H9 (cell line): ENCODE data around the gene MICALL1. TPM values are rescaled to one million over a fixed set of nuclear protein-coding genes. Genes with fewer than 3 reads are reported as not detected.
"Not testable (repeated sequence)": the region's sequence is repeated elsewhere in the genome, so short reads cannot be mapped to it uniquely, and the experiment has no call there.

ENCODE experiments used
- DNase-seq: peaks from one replicate; pipeline ENCODE4 v3.0.0-alpha.2; 2017
- H2AFZ ChIP-seq: one replicate; pipeline ENCODE4 v1.6.1; 2013; ENCODE audit warnings: mild to moderate bottlenecking, low read length, control low read depth, moderate library complexity
- H2AK5ac ChIP-seq: 2 replicates; pipeline ENCODE4 v1.6.1; 2013; ENCODE audit warnings: low read length, control low read depth, mixed read lengths; ENCODE audit not compliant: insufficient read length
- H2BK120ac ChIP-seq: one replicate; pipeline ENCODE4 v1.6.1; 2013; ENCODE audit warnings: low read depth, mild to moderate bottlenecking, low read length, control low read depth, inconsistent platforms; ENCODE audit not compliant: poor library complexity, severe bottlenecking
- H2BK12ac ChIP-seq: 2 replicates; pipeline ENCODE4 v1.6.1; 2013; ENCODE audit warnings: low read length, control low read depth, mixed read lengths, low read depth; ENCODE audit not compliant: insufficient read length
- H2BK15ac ChIP-seq: 2 replicates; pipeline ENCODE4 v1.6.1; 2013; ENCODE audit warnings: low read depth, low read length, control low read depth
- H2BK20ac ChIP-seq: one replicate; pipeline ENCODE4 v1.6.1; 2013; ENCODE audit warnings: low read depth, mild to moderate bottlenecking, low read length, control low read depth, inconsistent platforms; ENCODE audit not compliant: poor library complexity, severe bottlenecking
- H2BK5ac ChIP-seq: 2 replicates; pipeline ENCODE4 v1.6.1; 2013; ENCODE audit warnings: low read length, control low read depth, mixed read lengths; ENCODE audit not compliant: insufficient read length
- H3K14ac ChIP-seq: 2 replicates; pipeline ENCODE4 v1.6.1; 2013; ENCODE audit warnings: low read length, control low read depth; ENCODE audit not compliant: insufficient read depth
- H3K18ac ChIP-seq: 2 replicates; pipeline ENCODE4 v1.6.1; 2013; ENCODE audit warnings: low read depth, mild to moderate bottlenecking, mixed read lengths, low read length, control low read depth; ENCODE audit not compliant: insufficient read length
- H3K23ac ChIP-seq: 2 replicates; pipeline ENCODE4 v1.6.1; 2013; ENCODE audit warnings: low read length, control low read depth, mixed read lengths, low read depth; ENCODE audit not compliant: insufficient read length
- H3K23me2 ChIP-seq: 2 replicates; pipeline ENCODE4 v1.6.1; 2013; ENCODE audit warnings: low read depth, mild to moderate bottlenecking, mixed read lengths, low read length, control low read depth; ENCODE audit not compliant: insufficient read length, poor library complexity, severe bottlenecking
- H3K27ac ChIP-seq: 2 replicates; pipeline ENCODE4 v1.5.1; 2013; ENCODE audit warnings: low read length, control low read depth, mixed read lengths, low read depth; ENCODE audit not compliant: insufficient read length
- H3K27me3 ChIP-seq: 2 replicates; pipeline ENCODE4 v1.6.1; 2013; ENCODE audit warnings: low read length, control low read depth, inconsistent platforms; ENCODE audit not compliant: insufficient read depth
- H3K4ac ChIP-seq: 2 replicates; pipeline ENCODE4 v1.6.1; 2013; ENCODE audit warnings: low read depth, mild to moderate bottlenecking, control low read depth, inconsistent platforms, low read length, moderate library complexity
- H3K4me1 ChIP-seq: 2 replicates; pipeline ENCODE4 v1.6.1; 2013; ENCODE audit warnings: low read length, control low read depth, inconsistent platforms; ENCODE audit not compliant: insufficient read depth
- H3K4me2 ChIP-seq: 2 replicates; pipeline ENCODE4 v1.6.1; 2013; ENCODE audit warnings: low read length, control low read depth, mixed read lengths; ENCODE audit not compliant: insufficient read length, insufficient read depth
- H3K56ac ChIP-seq: 2 replicates; pipeline ENCODE4 v1.6.1; 2013; ENCODE audit warnings: low read depth, mild to moderate bottlenecking, mixed read lengths, low read length, control low read depth; ENCODE audit not compliant: insufficient read length
- H3K79me1 ChIP-seq: 2 replicates; pipeline ENCODE4 v1.6.1; 2013; ENCODE audit warnings: low read depth, mild to moderate bottlenecking, moderate library complexity, low read length, control low read depth, inconsistent platforms; ENCODE audit not compliant: insufficient read depth, poor library complexity, severe bottlenecking
- H3K79me2 ChIP-seq: 2 replicates; pipeline ENCODE4 v1.6.1; 2013; ENCODE audit warnings: low read length, control low read depth, inconsistent platforms; ENCODE audit not compliant: insufficient read depth
- H3K9ac ChIP-seq: 2 replicates; pipeline ENCODE4 v1.6.1; 2013; ENCODE audit warnings: low read length, control low read depth, mixed read lengths; ENCODE audit not compliant: insufficient read length; ENCODE audit errors: extremely low read depth
- H3K9me3 ChIP-seq: one replicate; pipeline ENCODE4 v1.6.1; 2013; ENCODE audit warnings: low read depth, low read length, inconsistent platforms; ENCODE audit not compliant: control insufficient read depth
- H3T11ph ChIP-seq: one replicate; pipeline ENCODE4 v1.6.1; 2013; ENCODE audit warnings: mild to moderate bottlenecking, low read length, control low read depth, inconsistent platforms
- H4K20me1 ChIP-seq: one replicate; pipeline ENCODE4 v1.6.1; 2013; ENCODE audit not compliant: control insufficient read depth, insufficient read length, insufficient read depth
- H4K5ac ChIP-seq: 2 replicates; pipeline ENCODE4 v1.6.1; 2013; ENCODE audit warnings: low read depth, mild to moderate bottlenecking, mixed read lengths, low read length, control low read depth; ENCODE audit not compliant: insufficient read length
- H4K8ac ChIP-seq: replicated peaks from 2 replicates; pipeline ENCODE4 v1.6.1; 2013; ENCODE audit warnings: low read length, control low read depth, mixed read lengths, low read depth; ENCODE audit not compliant: insufficient read length
- H4K91ac ChIP-seq: 2 replicates; pipeline ENCODE4 v1.6.1; 2013; ENCODE audit warnings: low read depth, mild to moderate bottlenecking, moderate library complexity, mixed read lengths, low read length, control low read depth; ENCODE audit not compliant: insufficient read length
- H3K27ac Mint-ChIP-seq, 3 experiments: 2 replicates in 2 of 3; 3 replicates in 1 of 3; pipeline ENCODE4 v1.8.0; 2020 to 2021; ENCODE audit warnings: mixed read lengths in 3 of 3, mild to moderate bottlenecking in 1 of 3, moderate library complexity in 1 of 3
- H3K27me3 Mint-ChIP-seq: 2 replicates; pipeline ENCODE4 v1.8.0; 2021; ENCODE audit warnings: low read depth, mild to moderate bottlenecking, moderate library complexity, mixed read lengths
- H3K36me3 Mint-ChIP-seq, 3 experiments: 2 replicates in 2 of 3; 3 replicates in 1 of 3; pipeline ENCODE4 v1.8.0; 2020 to 2021; ENCODE audit warnings: low read depth in 3 of 3, mixed read lengths in 3 of 3; ENCODE audit not compliant: insufficient read depth in 1 of 3
- H3K4me1 Mint-ChIP-seq, 2 experiments: 2 replicates each; pipeline ENCODE4 v1.8.0; 2020; ENCODE audit warnings: mixed read lengths in 2 of 2
- H3K4me3 Mint-ChIP-seq, 2 experiments: 2 replicates in 1 of 2; 3 replicates in 1 of 2; pipeline ENCODE4 v1.8.0; 2020 to 2021; ENCODE audit warnings: mild to moderate bottlenecking in 2 of 2, mixed read lengths in 2 of 2, moderate library complexity in 1 of 2
- H3K9me3 Mint-ChIP-seq, 2 experiments: 2 replicates in 1 of 2; 3 replicates in 1 of 2; pipeline ENCODE4 v1.8.0; 2020; ENCODE audit warnings: mild to moderate bottlenecking in 2 of 2, mixed read lengths in 2 of 2, moderate library complexity in 1 of 2
- WGBS: extraction: QIAGEN DNeasy Blood & Tissue Kit; methylation state at CpG from one replicate; pipeline ENCODE4 v1.1.7; 2013; ENCODE audit warnings: missing lambda C conversion rate, low lambda C conversion rate, mixed read lengths; ENCODE audit not compliant: insufficient read length; ENCODE audit errors: extremely low coverage; 5-methylcytosine and 5-hydroxymethylcytosine counted together
- total RNA-seq: library from RNA; stranded (reverse); gene quantifications from 2 replicates; pipeline ENCODE4 v1.2.1, GENCODE V29; 2021
- TF ChIP-seq, protein P1 (sequence below): fragments of 200-600 bp; sonication (generic); conservative IDR thresholded peaks from 3 replicates; pipeline ENCODE4 v1.8.0; 2021; ENCODE audit warnings: antibody characterized with exemption, mild to moderate bottlenecking

MICALL1 gene
- total RNA-seq, 1 experiment from 2014 or later: 33.3 TPM

DNA sequence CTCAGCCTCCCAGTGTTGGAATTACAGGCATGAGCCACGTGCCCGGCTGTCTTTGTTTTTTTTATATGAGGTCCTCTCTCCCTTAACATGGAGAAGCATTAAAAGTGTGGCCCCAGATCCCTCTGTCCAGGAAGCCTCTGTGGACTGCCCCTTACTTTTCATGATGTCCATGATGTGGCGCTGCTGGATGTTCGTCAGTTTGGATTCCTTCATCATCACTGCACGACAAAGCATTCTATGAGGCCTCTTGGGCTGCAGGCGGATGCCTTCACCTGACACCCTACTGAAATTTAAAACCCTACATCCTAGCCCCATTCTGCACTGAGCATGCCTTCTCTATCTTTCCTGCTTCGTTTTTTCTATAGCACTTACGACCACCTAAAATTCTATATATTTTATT lies 45.2 kb downstream of the MICALL1 start:
- Histone ChIP-seq H2AK5ac (no peak overlapping the region), H2BK12ac (no peak overlapping the region), H2BK15ac (no peak overlapping the region), H3K23me2 (peaks cover 13% of the 10 kb centered on the region), H4K5ac (no peak overlapping the region), H3K4me1 (no peaks in the 10 kb centered on the region), H4K8ac (no peak overlapping the region), H3K79me1 (peaks cover 7% of the 10 kb centered on the region), H3K9ac (peak overlapping the region; percentile 31), H2BK120ac (no peak overlapping the region), H3K14ac (no peak overlapping the region), H3T11ph (no peak overlapping the region), H3K18ac (no peak overlapping the region), H3K9me3 (no peaks in the 10 kb centered on the region), H3K4me2 (no peak overlapping the region), H3K27ac (no peak overlapping the region), H3K4ac (no peak overlapping the region), H2BK20ac (no peak overlapping the region), H4K20me1 (no peaks in the 10 kb centered on the region), H2BK5ac (no peak overlapping the region), H3K27me3 (no peaks in the 10 kb centered on the region), H2AFZ (no peak overlapping the region), H3K56ac (no peak overlapping the region), H4K91ac (no peak overlapping the region), H3K23ac (no peak overlapping the region), H3K79me2 (peaks cover 6% of the 10 kb centered on the region; the same call in 1 of the 2 replicates)
- Mint-ChIP-seq H3K4me3 (peak overlapping the region in 1 of 2 experiments; percentile 67; a peak in 2 of 5 replicates), H3K9me3 (no peaks in the 10 kb centered on the region), H3K27me3 (peaks cover 2% of the 10 kb centered on the region), H3K36me3 (peaks cover 0 to 5% (median 0%) of the 10 kb centered on the region in 3 experiments; a peak in 3 of 7 replicates), H3K27ac (peak overlapping the region in 2 of 3 experiments; percentile 67 to 72; a peak in 2 of 7 replicates), H3K4me1 (peaks cover 19 to 23% of the 10 kb centered on the region in 2 experiments)
- TF ChIP-seq, protein P1, sequence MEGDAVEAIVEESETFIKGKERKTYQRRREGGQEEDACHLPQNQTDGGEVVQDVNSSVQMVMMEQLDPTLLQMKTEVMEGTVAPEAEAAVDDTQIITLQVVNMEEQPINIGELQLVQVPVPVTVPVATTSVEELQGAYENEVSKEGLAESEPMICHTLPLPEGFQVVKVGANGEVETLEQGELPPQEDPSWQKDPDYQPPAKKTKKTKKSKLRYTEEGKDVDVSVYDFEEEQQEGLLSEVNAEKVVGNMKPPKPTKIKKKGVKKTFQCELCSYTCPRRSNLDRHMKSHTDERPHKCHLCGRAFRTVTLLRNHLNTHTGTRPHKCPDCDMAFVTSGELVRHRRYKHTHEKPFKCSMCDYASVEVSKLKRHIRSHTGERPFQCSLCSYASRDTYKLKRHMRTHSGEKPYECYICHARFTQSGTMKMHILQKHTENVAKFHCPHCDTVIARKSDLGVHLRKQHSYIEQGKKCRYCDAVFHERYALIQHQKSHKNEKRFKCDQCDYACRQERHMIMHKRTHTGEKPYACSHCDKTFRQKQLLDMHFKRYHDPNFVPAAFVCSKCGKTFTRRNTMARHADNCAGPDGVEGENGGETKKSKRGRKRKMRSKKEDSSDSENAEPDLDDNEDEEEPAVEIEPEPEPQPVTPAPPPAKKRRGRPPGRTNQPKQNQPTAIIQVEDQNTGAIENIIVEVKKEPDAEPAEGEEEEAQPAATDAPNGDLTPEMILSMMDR: peak; percentile 15; the same call in 1 of the 3 replicates
- DNase-seq: peak; percentile 65
- no CpG with 5 or more reads among the region's 8 CpGs for WGBS

DNA sequence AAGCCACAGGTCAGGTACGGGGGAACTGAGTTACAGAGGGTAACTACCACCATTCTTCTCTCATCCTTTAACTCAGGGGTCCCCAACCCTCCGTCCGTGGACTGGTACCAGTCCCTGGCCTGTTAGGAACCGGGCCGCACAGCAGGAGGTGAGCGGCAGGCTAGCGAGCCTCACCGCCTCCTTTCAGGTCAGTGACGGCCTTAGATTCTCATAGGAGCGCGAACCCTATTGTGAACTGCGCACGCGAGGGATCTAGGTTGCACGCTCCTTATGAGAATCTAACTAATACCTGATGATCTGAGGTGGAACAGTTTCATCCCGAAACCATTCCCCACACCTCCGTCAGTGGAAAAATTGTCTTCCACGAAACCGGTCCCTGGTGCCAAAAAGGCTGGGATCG lies 46.5 kb downstream of the MICALL1 start:
- H3K9ac ChIP-seq, H2BK120ac ChIP-seq, H4K91ac ChIP-seq, H2AFZ ChIP-seq, H3K23ac ChIP-seq, H3T11ph ChIP-seq, H3K27me3 Mint-ChIP-seq, H3K27ac Mint-ChIP-seq, H3K4ac ChIP-seq, H3K9me3 ChIP-seq, H3K27ac ChIP-seq, H4K5ac ChIP-seq, H2AK5ac ChIP-seq, H4K20me1 ChIP-seq, H3K18ac ChIP-seq, H3K14ac ChIP-seq, H2BK12ac ChIP-seq, DNase-seq, H3K79me1 ChIP-seq, H3K56ac ChIP-seq, H3K27me3 ChIP-seq, H3K9me3 Mint-ChIP-seq, H2BK5ac ChIP-seq, H2BK15ac ChIP-seq, H2BK20ac ChIP-seq, H3K79me2 ChIP-seq, H4K8ac ChIP-seq, H3K4me1 ChIP-seq: not testable (repeated sequence)
- no CpG with 5 or more reads among the region's 20 CpGs for WGBS
- peak overlapping the region; percentile 100 for H3K4me3 Mint-ChIP-seq
- peaks cover 13% of the 10 kb centered on the region for H3K23me2 ChIP-seq
- H3K4me1 Mint-ChIP-seq: peaks cover 19 to 23% of the 10 kb centered on the region in 2 experiments
- peaks cover 11 to 18% (median 12%) of the 10 kb centered on the region in 3 experiments; a peak in 5 of 7 replicates for H3K36me3 Mint-ChIP-seq
- peak overlapping the region; percentile 97 for H3K4me2 ChIP-seq
